Mammary epithelial cell (primary cell): ENCODE data around the gene TMEM135.

Experiments
- EZH2 ChIP-seq: IDR thresholded peaks from 2 replicates; pipeline ENCODE4 v1.6.1; 2012; ENCODE audit warnings: low read length, inconsistent platforms, borderline replicate concordance
- TF ChIP-seq, protein P1 (sequence below), 2 donors: IDR thresholded peaks in 1 of 2; conservative IDR thresholded peaks in 1 of 2; 2 replicates each; pipeline ENCODE4 v1.5.1; 2011 to 2012; ENCODE audit warnings: inconsistent platforms in 2 of 2, low read length in 2 of 2, mild to moderate bottlenecking in 2 of 2, control low read depth in 1 of 2, low read depth in 1 of 2; ENCODE audit not compliant: insufficient read depth in 1 of 2; ENCODE audit errors: extremely low read depth in 1 of 2

DNA sequence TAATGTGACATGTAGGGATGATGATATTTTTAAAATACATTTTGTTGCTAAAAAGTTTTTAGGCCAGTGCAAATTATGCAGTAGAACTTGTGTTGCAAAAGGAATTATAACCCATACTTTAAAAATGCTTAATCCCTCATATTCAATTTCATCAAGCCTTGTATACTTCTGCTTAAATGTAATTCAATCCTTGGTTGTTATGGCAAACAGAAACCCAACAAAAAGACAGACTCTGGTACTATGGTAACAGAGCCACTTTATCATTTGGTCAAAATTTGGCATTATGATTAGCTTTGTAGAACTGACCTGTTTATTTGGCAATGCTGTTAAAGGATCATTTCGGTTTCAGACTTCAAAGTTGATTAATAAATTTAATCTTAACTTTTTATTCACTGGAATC lies 284.8 kb downstream of the TMEM135 start:
- no peak for TF ChIP-seq EZH2
- TF ChIP-seq, protein P1, sequence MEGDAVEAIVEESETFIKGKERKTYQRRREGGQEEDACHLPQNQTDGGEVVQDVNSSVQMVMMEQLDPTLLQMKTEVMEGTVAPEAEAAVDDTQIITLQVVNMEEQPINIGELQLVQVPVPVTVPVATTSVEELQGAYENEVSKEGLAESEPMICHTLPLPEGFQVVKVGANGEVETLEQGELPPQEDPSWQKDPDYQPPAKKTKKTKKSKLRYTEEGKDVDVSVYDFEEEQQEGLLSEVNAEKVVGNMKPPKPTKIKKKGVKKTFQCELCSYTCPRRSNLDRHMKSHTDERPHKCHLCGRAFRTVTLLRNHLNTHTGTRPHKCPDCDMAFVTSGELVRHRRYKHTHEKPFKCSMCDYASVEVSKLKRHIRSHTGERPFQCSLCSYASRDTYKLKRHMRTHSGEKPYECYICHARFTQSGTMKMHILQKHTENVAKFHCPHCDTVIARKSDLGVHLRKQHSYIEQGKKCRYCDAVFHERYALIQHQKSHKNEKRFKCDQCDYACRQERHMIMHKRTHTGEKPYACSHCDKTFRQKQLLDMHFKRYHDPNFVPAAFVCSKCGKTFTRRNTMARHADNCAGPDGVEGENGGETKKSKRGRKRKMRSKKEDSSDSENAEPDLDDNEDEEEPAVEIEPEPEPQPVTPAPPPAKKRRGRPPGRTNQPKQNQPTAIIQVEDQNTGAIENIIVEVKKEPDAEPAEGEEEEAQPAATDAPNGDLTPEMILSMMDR (conservative IDR thresholded peaks at IDR 0.05 in 1 of 2, IDR thresholded peaks at IDR 0.05 in 1 of 2; ENCODE audit: extremely low read depth in 1 of 2, insufficient read depth in 1 of 2, low read depth in 1 of 2, low read length in 2 of 2): no peak
